ENCODE results near the gene RGR. TPM values are rescaled to one million over a fixed set of nuclear protein-coding genes. Genes with fewer than 3 reads are reported as not detected.
A peak's percentile ranks its signal among the peaks of the same experiment; 100 is the strongest.

The RGR gene
- total RNA-seq, 1 experiment from 2014 or later: not detected

GRCh38 chr10:84256510-84257342, 11.9 kb downstream of the RGR start (continued):
- TF ChIP-seq MAX (CRISPR knock-in tag; IDR thresholded peaks at IDR 0.05): peak; percentile 94

GRCh38 chr10:84257343-84258020, 12.6 kb downstream of the RGR start:
- ATAC-seq (no peak), DNase-seq (ENCODE audit: low spot score) (no peak)
- H3K27me3 Mint-ChIP-seq (ENCODE audit: low read depth): peaks cover 17% of the 10 kb centered on the region
- H3K4me1 Mint-ChIP-seq: 0 out of 2 replicates have a peak, but pooled peaks cover 3% of the 10 kb centered on the region
- peaks cover 5% of the 10 kb centered on the region; the same call in 1 of the 2 replicates for H3K9me3 Mint-ChIP-seq
- no peak for TF ChIP-seq HMGA2 (CRISPR knock-in tag; IDR thresholded peaks at IDR 0.05)
- no peak for TF ChIP-seq ZNF263 (CRISPR knock-in tag; IDR thresholded peaks at IDR 0.05; ENCODE audit: low read depth)
- no peak for TF ChIP-seq ATF3 (CRISPR knock-in tag; conservative IDR thresholded peaks at IDR 0.05)
- TF ChIP-seq SMAD4 (CRISPR knock-in tag; IDR thresholded peaks at IDR 0.05): no peak
- peak; percentile 8; the same call in 1 of the 2 replicates for TF ChIP-seq SP1 (CRISPR knock-in tag; conservative IDR thresholded peaks at IDR 0.05)
- TF ChIP-seq RELA (CRISPR knock-in tag; IDR thresholded peaks at IDR 0.05; ENCODE audit: borderline replicate concordance): no peak
- H3K4me3 Mint-ChIP-seq: no peak overlapping the region
- H3K36me3 Mint-ChIP-seq: no peaks in the 10 kb centered on the region
- CTCF ChIA-PET: interaction anchor here (0.7 to 4.5 kb wide), 36 partner anchors 8 to 408 kb away, joined by 3 to 48 read pairs (median 6); partner anchors contain the start of genes CCSER2, CDHR1 and RGR
- no peak overlapping the region for H3K27ac Mint-ChIP-seq
- POLR2A ChIA-PET: interaction anchor here (0.8 kb wide), 1 partner anchor 71 kb away, joined by 3 read pairs; no protein-coding TSS in a partner anchor

GRCh38 chr10:84258034-84258695, 13.3 kb downstream of the RGR start:
- no peak for DNase-seq (ENCODE audit: low spot score)
- H3K4me1 Mint-ChIP-seq: 0 out of 2 replicates have a peak, but pooled peaks cover 3% of the 10 kb centered on the region
- H3K27ac Mint-ChIP-seq: no peak overlapping the region
- peaks cover 5% of the 10 kb centered on the region; the same call in 1 of the 2 replicates for H3K9me3 Mint-ChIP-seq
- no peaks in the 10 kb centered on the region for H3K36me3 Mint-ChIP-seq
- no peak for TF ChIP-seq CDX4 (CRISPR knock-in tag; IDR thresholded peaks at IDR 0.05; ENCODE audit: borderline replicate concordance)
- no peak for TF ChIP-seq CREB1 (CRISPR knock-in tag; IDR thresholded peaks at IDR 0.05)
- no peak for TF ChIP-seq MYBL2 (CRISPR knock-in tag; IDR thresholded peaks at IDR 0.05)
- TF ChIP-seq TEAD1 (CRISPR knock-in tag; IDR thresholded peaks at IDR 0.05): no peak
- no peak for TF ChIP-seq ATF6 (CRISPR knock-in tag; IDR thresholded peaks at IDR 0.05)
- TF ChIP-seq ATF1 (CRISPR knock-in tag; IDR thresholded peaks at IDR 0.05): no peak
- no peak for TF ChIP-seq PREB (CRISPR knock-in tag; IDR thresholded peaks at IDR 0.05; ENCODE audit: borderline replicate concordance)
- TF ChIP-seq FOXJ3 (CRISPR knock-in tag; IDR thresholded peaks at IDR 0.05; ENCODE audit: borderline replicate concordance): no peak
- H3K27me3 Mint-ChIP-seq (ENCODE audit: low read depth): peaks cover 17% of the 10 kb centered on the region
- CTCF ChIA-PET: interaction anchor here (1.7 to 4.5 kb wide), 6 partner anchors 8 to 279 kb away, joined by 6 to 48 read pairs (median 20); partner anchors contain the start of gene CCSER2
- POLR2A ChIA-PET: no interaction called here
- ATAC-seq: no peak
- H3K4me3 Mint-ChIP-seq: no peak overlapping the region

Data from WTC11 (cell line).